ENCODE measurements around the gene TMOD1.

DNA sequence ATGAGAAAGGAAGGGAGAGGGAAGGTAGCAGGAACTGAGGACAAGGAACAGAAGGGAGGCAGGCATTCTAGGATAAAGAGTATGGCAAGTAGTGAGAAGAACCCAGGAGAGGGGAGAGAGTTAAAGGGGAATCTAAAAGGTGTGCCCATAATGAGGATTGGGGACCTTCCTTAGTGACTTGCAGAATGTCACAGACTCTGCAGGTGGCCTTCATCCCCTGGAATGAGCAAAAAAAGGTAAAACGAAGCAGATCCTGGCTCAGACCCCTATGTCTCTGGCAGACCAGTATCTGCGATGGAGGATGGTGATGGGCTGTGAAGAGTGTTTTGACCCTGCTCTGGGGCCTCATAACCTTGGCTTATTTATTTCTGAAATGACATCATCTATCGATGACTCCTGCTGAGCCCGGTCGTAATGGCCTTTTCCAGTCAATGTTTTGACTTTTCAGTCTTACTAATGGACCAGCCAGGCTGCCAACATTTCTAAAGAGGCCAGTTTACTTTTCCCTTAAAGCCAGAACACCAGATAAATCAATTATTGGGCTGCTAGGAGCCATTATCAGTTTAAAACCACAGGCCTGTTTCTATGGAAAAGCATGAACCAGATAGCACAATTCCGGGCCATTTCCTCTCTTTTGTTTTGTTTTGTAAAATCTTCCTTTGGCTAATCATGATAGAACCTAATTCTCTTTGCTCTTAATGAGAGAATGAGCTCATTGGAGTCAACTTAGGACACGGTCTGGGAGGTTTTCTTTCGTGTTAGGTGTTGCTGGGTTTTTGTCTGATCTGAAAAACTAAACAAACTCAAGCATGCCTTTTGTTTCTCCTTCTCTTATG lies 3.1 kb downstream of the TMOD1 start:
- no peak for TF ChIP-seq CTCF (conservative IDR thresholded peaks at IDR 0.05; ENCODE audit: low read length)
- no peak for TF ChIP-seq EZH2phosphoT487 (IDR thresholded peaks at IDR 0.05; ENCODE audit: borderline replicate concordance, low read depth, low read length)

Measured in OCI-LY7 (cell line).